NCI-H2081 (cell line): ENCODE results near the gene CALHM5.
"Not testable (repeated sequence)": the region's sequence is repeated elsewhere in the genome, so short reads cannot be mapped to it uniquely, and the experiment has no call there.

Experiments
- DNase-seq, 2 experiments: peaks; one replicate each; lab custom pipeline; 2025; lab: John Stamatoyannopoulos, UW

The CALHM5 gene

GRCh38 chr6:116511424-116512110 is at the start of gene CALHM5:
Gene CALHM5, plus strand, starts transcription at chr6:116511639. Its CDS starts 58 bp downstream, at chr6:116511697.
- no peak for DNase-seq

- DNase-seq: no peak
Measured at GRCh38 chr6:116461932-116462885, 49.2 kb upstream of the CALHM5 start.

DNA sequence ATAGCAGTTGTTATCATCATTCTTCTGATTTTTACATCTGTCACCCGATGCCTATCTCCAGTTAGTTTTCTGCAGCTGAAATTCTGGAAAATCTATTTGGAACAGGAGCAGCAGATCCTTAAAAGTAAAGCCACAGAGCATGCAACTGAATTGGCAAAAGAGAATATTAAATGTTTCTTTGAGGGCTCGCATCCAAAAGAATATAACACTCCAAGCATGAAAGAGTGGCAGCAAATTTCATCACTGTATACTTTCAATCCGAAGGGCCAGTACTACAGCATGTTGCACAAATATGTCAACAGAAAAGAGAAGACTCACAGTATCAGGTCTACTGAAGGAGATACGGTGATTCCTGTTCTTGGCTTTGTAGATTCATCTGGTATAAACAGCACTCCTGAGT is 48.1 kb upstream of the CALHM5 start:
- DNase-seq: no peak

DNA sequence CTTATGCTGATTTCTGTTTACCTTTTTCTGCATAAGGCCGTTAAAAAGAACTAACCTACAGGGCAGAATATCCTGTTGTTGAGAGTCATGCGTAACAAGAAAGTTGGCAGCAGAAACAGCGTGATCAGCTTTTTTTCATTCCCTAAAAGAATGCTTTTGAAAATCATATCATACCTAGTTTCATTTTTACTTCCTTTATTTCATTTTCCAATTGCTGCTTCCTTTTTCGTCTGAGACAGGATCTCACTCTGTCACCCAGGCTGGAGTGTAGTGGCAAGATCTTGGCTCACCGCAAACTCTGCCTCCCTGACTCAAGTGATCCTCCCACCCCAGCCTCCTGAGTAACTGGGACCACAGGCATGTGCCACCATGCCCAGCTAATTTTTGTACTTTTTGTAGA is 46.2 kb upstream of the CALHM5 start:
- DNase-seq: no peak

- no peak for DNase-seq
Measured at GRCh38 chr6:116467096-116467495, 44.3 kb upstream of the CALHM5 start.

DNA sequence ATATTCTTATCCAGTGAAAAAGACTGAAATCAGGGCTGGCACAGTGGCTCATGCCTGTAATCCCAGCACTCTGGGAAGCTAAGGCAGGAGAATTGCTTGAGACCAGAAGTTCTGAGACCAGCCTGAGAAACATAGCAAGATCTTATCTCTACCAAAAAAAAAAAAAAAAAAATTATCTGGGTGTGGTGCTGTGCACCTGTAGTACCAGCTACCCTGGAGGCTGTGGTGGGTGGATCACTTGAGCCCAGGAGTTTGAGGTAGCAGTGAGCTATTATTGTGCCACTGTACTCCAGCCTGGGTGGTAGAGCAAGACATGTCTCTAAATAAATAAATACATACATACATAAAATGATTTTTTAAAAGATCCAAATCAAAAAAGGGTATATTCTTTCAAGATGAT is 43.9 kb upstream of the CALHM5 start:
- DNase-seq: no peak

GRCh38 chr6:116468293-116468692 is 43.1 kb upstream of the CALHM5 start:
- no peak for DNase-seq

- DNase-seq: no peak
Measured at GRCh38 chr6:116471531-116471930, 39.9 kb upstream of the CALHM5 start.

GRCh38 chr6:116472706-116473105 is 38.7 kb upstream of the CALHM5 start:
- no peak for DNase-seq

DNA sequence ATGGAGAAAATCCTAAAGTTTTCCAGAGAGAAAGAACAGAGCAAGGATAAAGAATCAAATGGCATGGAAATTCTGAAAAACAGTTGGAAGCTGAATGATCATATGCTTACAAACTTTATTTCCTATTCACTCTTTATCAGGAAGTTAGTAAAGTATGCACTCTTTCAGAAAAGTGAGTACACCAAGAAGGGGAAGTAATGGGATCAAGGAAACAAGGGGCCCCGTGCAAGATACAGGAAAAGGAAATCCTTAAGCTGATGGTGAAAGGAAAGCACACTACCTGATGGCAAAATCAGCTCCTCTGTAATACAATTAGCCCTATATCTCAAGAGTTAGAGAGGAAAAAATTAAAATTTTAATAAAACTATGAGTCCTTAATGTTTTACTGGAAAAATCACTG is 36.3 kb upstream of the CALHM5 start:
- no peak for DNase-seq

- DNase-seq: no peak
Measured at GRCh38 chr6:116476002-116476678, 35.3 kb upstream of the CALHM5 start.

DNA sequence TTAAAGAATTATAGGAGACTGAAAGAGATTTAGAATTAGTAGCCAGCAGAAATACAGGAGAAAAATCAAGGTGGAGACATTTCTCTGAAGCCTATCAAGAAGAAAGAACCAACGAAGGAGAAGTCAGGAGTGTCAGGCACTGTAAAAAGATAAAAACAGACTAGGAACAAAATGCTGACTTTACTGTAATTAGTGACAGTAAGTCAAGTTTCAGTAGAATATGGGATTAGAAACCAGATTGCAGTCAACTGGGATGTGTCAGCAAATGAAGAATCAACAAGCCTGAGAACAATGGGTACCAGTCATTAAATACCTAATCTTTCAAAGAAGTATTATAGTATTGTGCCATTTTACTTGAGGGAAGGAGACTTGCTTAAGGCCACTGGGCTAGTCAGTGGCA is 28.7 kb upstream of the CALHM5 start:
- DNase-seq: no peak

DNA sequence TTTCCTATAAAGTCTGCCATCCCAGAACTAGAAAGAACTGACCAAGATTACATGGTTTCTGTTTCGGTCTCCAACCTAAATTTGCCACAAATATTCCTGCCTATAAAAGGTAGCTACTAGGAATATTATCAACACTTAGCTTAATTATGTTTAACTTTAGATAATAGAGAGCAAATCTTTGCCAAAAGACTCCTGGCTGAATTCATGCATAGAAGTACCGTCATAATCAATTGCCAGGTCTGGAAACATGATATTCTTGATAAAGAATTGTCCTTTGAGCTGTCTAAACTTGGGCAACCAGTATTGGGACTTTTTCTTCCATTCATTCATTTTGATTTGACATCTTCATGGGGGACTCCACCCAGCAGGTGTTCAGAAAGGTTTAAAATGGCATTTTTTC is 27.8 kb upstream of the CALHM5 start:
- no peak for DNase-seq

DNA sequence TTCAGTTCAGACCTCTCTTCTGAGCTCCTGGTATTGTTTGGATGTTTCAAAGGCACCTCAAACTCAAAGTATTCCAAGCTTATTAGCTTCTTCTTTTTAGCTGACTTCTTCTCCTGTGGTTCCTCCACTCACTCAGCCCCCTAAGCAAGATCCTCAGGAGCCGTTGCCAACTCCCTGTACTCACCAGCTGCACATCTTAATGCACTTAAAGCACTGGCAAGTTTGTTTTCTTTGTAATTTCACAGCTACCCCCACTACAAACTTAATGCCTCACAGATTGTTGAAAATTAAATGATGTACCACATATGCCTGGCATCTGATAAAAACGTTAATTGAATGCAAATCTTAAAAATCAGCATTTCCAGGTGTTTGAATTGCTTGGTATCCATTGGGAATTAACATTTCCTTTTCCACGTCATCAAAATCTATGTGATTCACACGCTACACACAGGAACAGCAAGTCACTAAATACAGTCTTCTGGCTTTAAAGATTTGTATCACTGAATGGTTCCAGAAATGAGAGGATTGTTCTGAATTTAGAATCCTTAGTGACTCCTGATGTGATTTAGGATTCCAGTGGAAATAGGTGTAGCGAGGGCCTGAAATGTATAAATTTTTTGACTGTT is 25.8 kb upstream of the CALHM5 start:
- no peak for DNase-seq

- DNase-seq: no peak
Measured at GRCh38 chr6:116491610-116492330, 19.7 kb upstream of the CALHM5 start.

DNA sequence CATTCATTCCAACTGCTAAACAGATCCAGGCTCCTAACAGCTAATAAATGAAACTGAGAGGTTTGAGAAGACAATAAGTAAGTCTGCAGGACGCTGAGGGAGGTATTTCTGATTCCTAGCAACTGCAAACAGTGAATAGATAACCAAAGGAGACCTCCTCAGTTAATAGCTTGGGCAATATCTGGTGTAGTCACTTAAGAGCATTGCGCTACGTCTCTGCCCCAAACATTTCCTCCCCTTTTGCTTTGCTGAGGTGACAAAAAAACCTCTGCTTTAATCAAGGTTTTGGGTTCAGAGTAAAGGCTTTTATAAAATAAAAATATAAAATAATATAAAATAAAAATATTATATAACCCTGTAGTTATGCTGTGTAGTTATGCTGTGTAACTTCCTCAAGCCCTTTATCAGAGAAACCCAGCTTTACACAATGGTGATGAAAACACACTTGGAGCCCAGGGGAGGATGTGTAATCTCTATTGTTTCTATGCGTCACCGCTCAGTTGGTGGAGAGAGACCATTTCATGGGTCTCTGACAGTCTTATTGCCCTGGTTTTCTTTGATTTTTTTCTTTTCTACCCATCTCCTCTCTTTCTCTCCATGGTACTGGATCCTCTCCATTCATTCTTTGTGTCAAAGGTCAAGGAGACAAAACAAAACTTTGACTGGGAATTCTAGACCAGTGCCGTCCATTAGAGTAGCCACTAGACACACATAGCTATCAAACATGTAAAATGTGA is 18.9 kb upstream of the CALHM5 start:
- DNase-seq: no peak

DNA sequence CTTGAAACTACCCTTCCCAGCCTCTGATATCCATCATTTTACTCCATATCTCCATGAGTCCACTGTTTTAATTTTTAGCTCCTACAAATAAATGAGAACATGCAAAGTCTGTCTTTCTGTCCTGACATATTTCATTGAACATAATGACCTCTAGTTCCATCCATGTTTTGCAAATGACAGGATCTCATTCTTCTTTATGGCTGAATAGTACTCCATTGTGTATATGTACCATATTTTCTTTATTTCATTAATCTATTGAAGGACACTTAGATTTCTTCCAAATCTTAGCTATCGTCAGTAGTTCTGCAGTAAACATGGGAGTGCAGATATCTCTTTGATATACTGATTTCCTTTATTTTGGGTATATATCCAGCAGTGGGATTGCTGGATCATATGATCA is 16.3 kb upstream of the CALHM5 start:
- not testable (repeated sequence) for DNase-seq

DNA sequence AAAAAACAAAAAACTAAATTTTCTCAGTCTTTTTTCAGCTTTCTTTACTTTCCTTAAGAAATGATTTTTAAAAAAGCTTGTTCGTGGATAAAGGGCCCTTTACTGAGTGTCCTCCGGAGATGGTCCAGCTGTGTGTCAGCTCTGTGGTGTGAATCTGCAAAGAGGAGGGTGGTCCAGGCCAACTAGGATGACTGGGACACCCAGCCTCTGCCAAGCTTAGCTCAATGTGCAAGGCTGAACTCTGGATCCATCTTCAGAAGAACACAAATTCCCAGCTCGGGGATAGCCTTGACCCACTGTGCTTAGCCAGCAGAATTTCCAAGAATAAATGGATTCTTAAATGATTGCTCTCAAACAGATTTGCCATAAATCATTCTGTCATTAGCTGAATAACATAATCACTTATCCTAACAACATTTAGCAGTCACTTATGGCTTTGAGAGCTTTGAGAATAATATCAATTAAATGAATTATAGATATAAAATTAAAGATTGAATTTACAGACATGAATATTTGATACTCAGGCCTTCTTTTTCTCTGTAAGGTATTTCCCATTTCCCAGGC is 14.2 kb upstream of the CALHM5 start:
- no peak for DNase-seq

GRCh38 chr6:116500969-116501433 is 10.4 kb upstream of the CALHM5 start:
- DNase-seq: no peak

- DNase-seq: no peak
Measured at GRCh38 chr6:116507324-116507723, 4.1 kb upstream of the CALHM5 start.
